Neural crest cell (in vitro differentiated cells): ENCODE measurements around the gene SLC17A2. TPM values are rescaled to one million over a fixed set of nuclear protein-coding genes. Genes with fewer than 3 reads are reported as not detected.

ENCODE experiments used
- DNase-seq: peaks from one replicate; pipeline ENCODE4 v3.0.0; 2021; ENCODE audit warnings: low read depth, mixed read lengths, low spot score
- H3K27ac Mint-ChIP-seq: one replicate; pipeline ENCODE4 v1.8.0; 2021; ENCODE audit warnings: mild to moderate bottlenecking, mixed read lengths; ENCODE audit not compliant: unreplicated experiment
- H3K27me3 Mint-ChIP-seq: 2 replicates; pipeline ENCODE4 v1.8.0; 2021; ENCODE audit warnings: low read depth, mild to moderate bottlenecking, mixed read lengths
- H3K36me3 Mint-ChIP-seq: 2 replicates; pipeline ENCODE4 v1.8.0; 2021; ENCODE audit warnings: low read depth, mild to moderate bottlenecking, mixed read lengths
- H3K4me1 Mint-ChIP-seq: 2 replicates; pipeline ENCODE4 v1.8.0; 2021; ENCODE audit warnings: mixed read lengths
- H3K4me3 Mint-ChIP-seq: one replicate; pipeline ENCODE4 v1.8.0; 2021; ENCODE audit warnings: mild to moderate bottlenecking, mixed read lengths
- H3K9me3 Mint-ChIP-seq: 2 replicates; pipeline ENCODE4 v1.8.0; 2021; ENCODE audit warnings: mixed read lengths
- total RNA-seq: library from RNA; stranded (reverse); gene quantifications from 2 replicates; pipeline ENCODE4 v1.2.1, GENCODE V29; 2021
- TF ChIP-seq, protein P1 (sequence below): fragments of 200-600 bp; sonication (generic); conservative IDR thresholded peaks from 2 replicates; pipeline ENCODE4 v1.5.0; 2021; ENCODE audit warnings: antibody characterized with exemption, mild to moderate bottlenecking

The SLC17A2 gene
- total RNA-seq, 1 donor from 2014 or later: not detected

DNA sequence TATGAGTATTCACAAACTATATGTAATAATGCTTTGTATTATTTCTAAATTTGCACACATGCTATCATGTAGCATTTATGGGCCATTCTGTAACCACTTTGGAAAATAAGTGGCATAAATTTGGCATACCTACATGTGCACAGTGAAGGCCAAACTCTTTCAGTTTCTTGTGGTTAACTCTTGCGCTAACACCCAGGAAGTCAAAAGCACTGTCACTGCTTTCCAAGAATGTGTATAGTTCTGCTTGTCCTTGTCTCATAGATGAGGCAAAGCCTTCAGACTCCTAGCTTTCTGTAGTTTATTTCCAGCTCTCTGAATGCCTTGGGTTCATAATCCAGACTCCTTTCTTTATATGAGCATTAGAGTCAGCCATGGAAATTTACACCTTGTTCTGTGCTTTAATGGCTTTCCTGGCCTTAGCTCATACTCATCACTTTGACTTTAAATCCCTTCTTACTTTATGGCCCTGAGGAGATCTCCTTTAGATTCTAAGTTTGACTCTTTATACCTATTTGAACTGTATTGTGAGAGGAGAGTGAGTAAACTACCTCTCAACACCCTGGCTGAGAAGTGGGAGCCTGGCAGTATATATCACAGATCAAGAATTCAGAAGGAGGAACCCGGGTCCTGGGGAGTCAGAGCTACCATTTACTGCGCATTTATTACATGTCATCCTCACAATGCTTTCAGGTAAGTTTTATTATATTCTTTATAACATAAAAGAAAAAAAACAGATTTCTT is 55.5 kb downstream of the SLC17A2 start:
- TF ChIP-seq, protein P1, sequence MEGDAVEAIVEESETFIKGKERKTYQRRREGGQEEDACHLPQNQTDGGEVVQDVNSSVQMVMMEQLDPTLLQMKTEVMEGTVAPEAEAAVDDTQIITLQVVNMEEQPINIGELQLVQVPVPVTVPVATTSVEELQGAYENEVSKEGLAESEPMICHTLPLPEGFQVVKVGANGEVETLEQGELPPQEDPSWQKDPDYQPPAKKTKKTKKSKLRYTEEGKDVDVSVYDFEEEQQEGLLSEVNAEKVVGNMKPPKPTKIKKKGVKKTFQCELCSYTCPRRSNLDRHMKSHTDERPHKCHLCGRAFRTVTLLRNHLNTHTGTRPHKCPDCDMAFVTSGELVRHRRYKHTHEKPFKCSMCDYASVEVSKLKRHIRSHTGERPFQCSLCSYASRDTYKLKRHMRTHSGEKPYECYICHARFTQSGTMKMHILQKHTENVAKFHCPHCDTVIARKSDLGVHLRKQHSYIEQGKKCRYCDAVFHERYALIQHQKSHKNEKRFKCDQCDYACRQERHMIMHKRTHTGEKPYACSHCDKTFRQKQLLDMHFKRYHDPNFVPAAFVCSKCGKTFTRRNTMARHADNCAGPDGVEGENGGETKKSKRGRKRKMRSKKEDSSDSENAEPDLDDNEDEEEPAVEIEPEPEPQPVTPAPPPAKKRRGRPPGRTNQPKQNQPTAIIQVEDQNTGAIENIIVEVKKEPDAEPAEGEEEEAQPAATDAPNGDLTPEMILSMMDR: no peak
- Mint-ChIP-seq H3K4me3 (no peak overlapping the region), H3K27ac (no peak overlapping the region), H3K36me3 (no peaks in the 10 kb centered on the region), H3K9me3 (peaks cover 3% of the 10 kb centered on the region), H3K4me1 (no peaks in the 10 kb centered on the region), H3K27me3 (no peaks in the 10 kb centered on the region)
- DNase-seq: no peak

DNA sequence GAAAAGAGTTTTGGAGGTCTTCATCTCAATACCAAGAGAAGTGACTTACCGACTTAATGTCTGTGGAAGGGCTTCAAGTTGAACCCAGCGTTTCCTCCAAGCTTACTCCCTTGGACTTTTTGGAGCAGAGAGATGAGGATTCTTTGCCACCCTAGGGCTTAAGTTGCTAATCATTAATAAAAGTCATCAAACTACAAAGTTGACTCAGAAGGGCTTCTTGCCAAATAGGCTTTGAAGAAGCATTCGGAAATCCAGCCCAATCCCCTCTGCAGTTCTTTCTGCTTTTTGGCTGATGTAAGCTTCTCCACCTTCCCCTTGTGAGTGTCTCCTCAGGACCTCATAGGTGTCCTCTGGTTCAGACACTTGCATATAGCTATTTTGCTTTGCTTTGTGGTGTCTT is 56.4 kb downstream of the SLC17A2 start, which contains the start of gene SLC17A3:
Gene SLC17A3, minus strand, starts transcription at position 126 of the 400 bp plus-strand sequence. CDS start 5,856 bp downstream, outside the sequence.
- Mint-ChIP-seq H3K27me3 (no peaks in the 10 kb centered on the region), H3K27ac (no peak within 1 kb of the TSS), H3K4me1 (no peaks in the 10 kb centered on the region), H3K4me3 (no peak within 1 kb of the TSS), H3K36me3 (no peaks in the 10 kb centered on the region), H3K9me3 (peaks cover 3% of the 10 kb centered on the region)
- no peak for DNase-seq
- TF ChIP-seq, protein P1: no peak

DNA sequence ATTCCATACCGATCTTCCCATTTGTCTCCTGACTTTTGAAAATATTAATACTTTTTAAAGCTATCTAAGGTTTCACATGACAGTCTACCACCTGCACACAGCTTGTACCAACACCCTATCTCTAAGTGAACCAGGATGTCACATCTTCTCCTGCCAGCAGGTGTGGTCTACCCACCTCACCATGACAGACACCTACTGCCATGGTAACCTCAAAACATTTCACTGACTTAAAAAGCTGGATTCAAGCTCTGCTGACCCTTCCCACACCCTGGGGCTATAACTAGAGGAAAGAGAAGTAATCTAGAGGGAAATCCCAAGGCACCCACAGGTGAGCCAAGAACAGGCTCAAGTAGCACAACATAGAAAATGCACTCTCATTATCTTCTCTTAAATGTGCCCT is 57.7 kb downstream of the SLC17A2 start:
- H3K9me3 Mint-ChIP-seq: peaks cover 3% of the 10 kb centered on the region
- H3K27ac Mint-ChIP-seq: no peak overlapping the region
- TF ChIP-seq, protein P1: no peak
- no peaks in the 10 kb centered on the region for H3K4me1 Mint-ChIP-seq
- no peaks in the 10 kb centered on the region for H3K27me3 Mint-ChIP-seq
- DNase-seq: no peak
- H3K36me3 Mint-ChIP-seq: no peaks in the 10 kb centered on the region
- no peak overlapping the region for H3K4me3 Mint-ChIP-seq

DNA sequence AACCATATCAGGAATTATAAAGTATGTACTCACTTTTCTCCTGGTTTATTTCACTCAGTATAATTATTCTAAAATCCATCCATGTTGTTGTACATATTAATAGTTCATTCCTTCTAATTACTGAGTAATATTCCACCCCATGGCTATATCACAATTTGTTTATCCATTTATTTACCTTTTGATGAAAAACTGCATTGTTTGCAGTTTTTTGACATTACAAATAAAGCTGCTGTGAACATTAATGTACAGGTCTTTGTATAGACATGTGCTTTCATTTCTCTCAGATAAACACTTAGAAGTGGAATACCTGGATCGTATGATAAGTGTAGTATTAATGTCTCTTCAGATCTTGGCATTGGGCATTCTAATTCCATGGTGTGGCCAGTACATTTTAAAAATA is 60.7 kb downstream of the SLC17A2 start:
- no peak overlapping the region for H3K4me3 Mint-ChIP-seq
- TF ChIP-seq, protein P1: no peak
- H3K36me3 Mint-ChIP-seq: no peaks in the 10 kb centered on the region
- no peak for DNase-seq
- no peaks in the 10 kb centered on the region for H3K27me3 Mint-ChIP-seq
- H3K9me3 Mint-ChIP-seq: peaks cover 3% of the 10 kb centered on the region
- no peaks in the 10 kb centered on the region for H3K4me1 Mint-ChIP-seq
- no peak overlapping the region for H3K27ac Mint-ChIP-seq

DNA sequence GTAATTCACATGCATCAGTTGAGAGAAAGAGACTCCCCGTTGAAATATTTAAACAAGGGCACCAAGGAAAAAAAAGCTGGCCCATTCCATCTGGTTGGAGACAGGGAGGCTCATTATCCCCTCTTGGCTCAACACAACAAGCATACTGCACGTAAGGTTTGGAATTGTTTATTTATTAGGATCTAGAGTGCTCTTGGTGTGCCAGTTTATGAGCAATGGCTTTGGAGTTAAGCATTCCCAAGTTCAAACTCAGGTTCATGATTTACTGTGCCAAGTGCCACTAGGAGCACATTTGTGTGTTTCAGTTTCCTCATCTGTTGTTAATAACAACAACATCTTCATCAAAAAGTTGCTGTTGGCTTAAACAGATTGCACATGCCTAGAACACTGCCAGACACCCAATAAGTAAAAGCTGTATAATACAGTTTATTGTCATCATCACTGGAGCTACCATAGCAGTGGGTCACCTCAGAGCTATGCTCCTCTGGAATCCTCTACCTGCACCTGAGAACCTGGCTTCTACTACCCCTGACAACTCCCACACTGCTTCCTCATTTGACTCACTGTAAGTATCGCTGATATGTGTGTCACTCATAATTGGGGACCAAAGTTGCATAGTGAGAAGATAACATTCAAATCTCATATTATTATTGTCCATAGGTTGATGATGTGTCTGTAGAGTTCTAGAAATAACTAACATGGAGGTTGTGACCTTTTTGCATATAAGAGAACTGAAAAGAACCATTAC is 61.9 kb downstream of the SLC17A2 start:
- TF ChIP-seq, protein P1: no peak

More for the DNA sequence above, 61.9 kb downstream of the SLC17A2 start:
- no peaks in the 10 kb centered on the region for H3K4me1 Mint-ChIP-seq
- peaks cover 10% of the 10 kb centered on the region for H3K9me3 Mint-ChIP-seq
- H3K27ac Mint-ChIP-seq: no peak overlapping the region
- no peak overlapping the region for H3K4me3 Mint-ChIP-seq
- DNase-seq: no peak
- H3K36me3 Mint-ChIP-seq: no peaks in the 10 kb centered on the region
- H3K27me3 Mint-ChIP-seq: peaks cover 2% of the 10 kb centered on the region
